Measurements from ENCODE around the gene TRAF7.
"Not testable (repeated sequence)": the region's sequence is repeated elsewhere in the genome, so short reads cannot be mapped to it uniquely, and the experiment has no call there.

Gene TRAF7

GRCh38 chr16:2155091-2155950 is at the start of gene TRAF7:
Gene TRAF7, plus strand, starts transcription at chr16:2155782. Its CDS starts 8,139 bp downstream, at chr16:2163921.
- DNase-seq: peak; percentile 99

- DNase-seq: not testable (repeated sequence)
These were observed 49.4 kb upstream of the TRAF7 start for GRCh38 chr16:2106211-2106610.

- DNase-seq: not testable (repeated sequence)
These were observed 48.3 kb upstream of the TRAF7 start for GRCh38 chr16:2107121-2107790.

GRCh38 chr16:2107791-2108125 is 47.8 kb upstream of the TRAF7 start:
- not testable (repeated sequence) for DNase-seq

GRCh38 chr16:2108446-2109270 is 46.9 kb upstream of the TRAF7 start:
- not testable (repeated sequence) for DNase-seq

- DNase-seq: not testable (repeated sequence)
These were observed 46.4 kb upstream of the TRAF7 start for GRCh38 chr16:2109271-2109580.

GRCh38 chr16:2109872-2110271 is 45.7 kb upstream of the TRAF7 start:
- DNase-seq: not testable (repeated sequence)

DNA sequence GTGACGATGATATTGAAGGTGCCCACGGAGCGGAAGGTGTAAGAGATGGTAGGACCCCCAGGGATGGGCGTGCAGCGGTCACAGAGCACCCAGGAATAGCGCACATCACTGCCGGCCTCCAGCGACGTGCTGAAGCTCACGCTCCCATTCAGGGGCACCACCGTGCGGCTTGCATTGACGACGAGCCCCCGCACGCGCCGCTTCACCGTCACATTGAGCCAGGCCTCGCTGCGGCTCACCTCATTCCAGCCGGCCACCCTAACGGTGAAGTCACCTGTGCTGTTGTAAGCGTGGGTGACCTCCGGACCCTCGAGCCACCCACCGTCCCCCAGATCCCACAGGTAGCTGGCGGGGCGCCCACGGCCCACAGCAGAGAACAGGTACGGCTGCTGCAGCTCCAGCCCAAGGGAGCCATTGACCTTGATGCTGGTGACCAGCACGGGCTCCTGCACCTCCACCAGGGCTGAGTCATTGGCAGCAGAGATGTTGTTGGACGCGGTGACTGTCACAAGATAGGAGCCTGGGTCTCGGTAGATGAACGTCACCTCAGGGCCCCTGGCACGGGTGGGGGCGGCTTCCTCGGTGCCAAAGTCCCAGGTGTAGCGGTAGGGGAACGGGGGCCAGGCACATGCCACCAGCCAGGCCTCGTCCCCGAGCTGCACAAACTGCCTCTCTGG is 45.1 kb upstream of the TRAF7 start:
- DNase-seq: not testable (repeated sequence)

DNA sequence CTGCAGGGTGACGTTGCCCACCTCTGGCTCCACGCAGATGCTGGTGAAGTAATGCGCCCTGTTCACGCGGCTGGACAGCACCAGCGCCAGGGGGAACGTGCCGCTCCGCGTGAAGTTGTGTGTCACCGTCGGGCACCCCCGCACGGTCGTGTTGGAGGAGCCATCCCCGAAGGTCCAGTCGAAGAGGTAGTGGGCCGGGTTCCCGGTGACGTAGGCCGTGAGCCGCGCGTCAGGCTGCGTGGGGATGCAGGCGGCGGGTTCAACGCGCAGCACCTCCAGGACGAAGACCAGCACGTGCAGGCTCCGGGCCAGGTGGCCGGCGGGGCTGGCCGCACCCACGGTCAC is 44.6 kb upstream of the TRAF7 start:
- DNase-seq: not testable (repeated sequence)

DNA sequence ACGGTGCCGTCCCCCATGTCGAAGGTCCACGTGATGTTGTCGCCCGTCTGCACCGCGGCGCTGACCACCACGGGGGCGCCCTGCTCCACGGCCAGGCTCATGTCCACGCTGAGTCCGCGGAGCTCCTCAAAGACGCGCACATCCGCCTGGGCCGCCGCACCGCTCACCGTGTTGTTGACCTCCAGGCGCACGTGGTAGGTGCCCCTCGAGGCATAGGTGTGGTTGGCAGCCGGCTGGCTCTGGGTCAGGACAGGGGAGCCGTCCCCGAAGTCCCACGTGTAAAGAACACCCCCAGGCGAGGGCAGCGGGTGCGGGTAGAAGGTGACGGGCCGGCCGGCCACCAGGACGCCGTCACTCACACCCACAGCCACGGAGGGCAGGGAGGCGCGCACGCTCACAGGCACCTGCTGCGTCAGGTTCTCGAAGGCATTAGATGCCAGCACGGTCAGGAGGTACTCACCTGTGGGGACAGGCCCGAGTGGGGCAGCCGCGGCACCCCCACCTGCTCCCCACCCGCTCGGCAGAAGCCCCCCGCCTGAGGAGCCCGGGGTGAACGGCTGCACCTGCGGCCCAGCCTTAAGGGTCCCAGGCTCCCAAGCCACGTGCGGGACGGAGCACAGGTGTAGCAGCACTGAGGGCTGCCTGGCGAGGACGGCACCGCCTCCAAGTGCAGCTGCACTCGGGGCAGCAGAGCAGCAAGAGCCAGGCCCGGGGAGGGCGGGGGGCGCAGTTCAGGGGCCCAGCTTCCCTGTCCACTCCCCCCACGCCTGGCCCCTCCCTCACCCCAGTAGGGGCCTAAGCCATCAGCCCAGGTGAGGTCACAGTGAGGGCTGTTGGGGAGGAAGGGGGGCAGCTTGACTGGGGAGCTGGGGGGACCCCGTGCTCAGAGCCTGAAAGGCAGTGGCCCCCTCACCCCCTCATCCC is 43.9 kb upstream of the TRAF7 start:
- not testable (repeated sequence) for DNase-seq

DNA sequence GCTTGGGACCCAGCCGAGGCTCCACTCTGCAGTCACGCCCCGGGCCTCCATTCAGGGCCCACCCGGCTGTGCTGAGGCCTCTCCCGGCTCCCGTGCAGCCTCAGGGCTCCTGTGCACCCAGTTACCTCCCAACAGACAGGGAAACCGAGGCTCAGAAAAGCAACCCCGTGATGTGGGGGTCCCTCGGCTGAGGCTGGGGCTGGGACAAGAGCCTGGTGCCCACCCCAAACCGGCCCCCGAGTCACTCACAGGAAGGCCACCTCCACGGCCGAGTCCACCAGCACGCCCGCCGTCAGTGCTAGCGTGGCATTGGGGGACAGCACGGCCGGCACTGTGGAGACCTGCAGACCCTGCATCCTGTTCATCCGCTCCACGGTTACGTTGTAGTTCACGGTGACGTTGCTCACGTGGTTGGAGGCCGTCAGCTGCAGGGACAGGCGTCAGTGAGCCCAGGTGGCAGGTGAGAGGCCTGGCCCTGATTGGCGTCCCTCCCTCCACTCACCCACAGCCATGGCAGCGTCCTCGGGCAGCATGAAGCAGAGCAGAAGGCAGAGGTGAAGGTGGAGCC is 43.0 kb upstream of the TRAF7 start:
- DNase-seq: not testable (repeated sequence)

- DNase-seq: not testable (repeated sequence)
These were observed 41.4 kb upstream of the TRAF7 start for GRCh38 chr16:2114225-2114624.

DNA sequence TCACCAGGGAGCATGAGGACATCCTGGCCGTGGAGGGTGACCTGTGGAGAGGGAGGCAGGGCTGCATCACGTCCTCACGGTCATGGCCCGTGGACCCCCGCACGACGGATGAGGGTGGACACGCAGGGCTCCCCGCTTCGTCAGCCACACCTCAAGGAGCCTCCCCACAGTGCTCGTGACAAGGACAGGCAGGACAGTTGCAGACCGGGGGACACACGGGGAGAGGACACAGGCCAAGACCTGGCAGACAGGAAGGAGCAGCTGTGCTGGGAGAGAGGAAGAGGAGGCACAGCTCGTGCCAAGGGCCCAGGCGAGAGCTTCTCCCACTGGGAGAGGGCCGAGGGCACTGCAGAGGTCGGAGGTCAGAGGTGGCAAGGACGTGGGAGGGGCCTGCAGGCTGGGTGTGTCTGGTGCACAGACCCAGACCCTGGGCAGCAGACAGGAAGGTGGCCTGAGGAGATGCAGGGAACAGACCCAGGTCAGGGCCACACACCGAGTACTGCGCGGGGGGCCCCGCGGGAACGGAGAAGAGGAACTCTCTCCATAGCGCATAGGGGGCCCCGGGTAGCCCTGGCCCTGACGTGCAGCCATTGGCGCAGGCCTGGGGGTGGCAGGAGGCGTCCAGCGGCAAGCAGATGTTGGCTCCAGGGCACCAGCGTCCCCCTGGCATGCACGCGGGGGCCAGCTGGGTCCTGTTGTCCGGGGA is 40.5 kb upstream of the TRAF7 start:
- DNase-seq: not testable (repeated sequence)

GRCh38 chr16:2115591-2115973 is 40.0 kb upstream of the TRAF7 start:
- no peak for DNase-seq

DNA sequence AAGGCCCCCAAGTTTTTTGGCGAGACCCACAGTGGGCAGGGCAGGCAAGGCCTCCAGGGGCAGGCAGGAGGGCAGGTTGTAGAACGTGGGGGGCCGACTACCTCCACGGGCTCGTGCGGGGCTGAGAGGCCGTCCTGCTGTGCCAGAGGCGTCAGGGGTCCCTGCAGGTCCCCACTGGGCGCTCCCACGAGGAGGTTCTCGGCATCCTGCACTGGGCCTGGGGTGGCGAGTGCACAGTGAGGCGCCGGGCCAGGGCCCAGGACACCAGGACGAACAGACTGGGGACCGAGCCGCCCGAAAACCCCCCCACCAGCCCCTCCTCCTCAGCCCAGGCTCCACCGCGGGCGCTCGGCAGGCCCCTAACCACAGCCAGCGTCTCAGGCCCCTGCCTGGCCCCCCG is 39.2 kb upstream of the TRAF7 start:
- DNase-seq: not testable (repeated sequence)

GRCh38 chr16:2117341-2117740 is 38.2 kb upstream of the TRAF7 start:
- not testable (repeated sequence) for DNase-seq

- not testable (repeated sequence) for DNase-seq
These were observed 37.4 kb upstream of the TRAF7 start for GRCh38 chr16:2117960-2118722.

DNA sequence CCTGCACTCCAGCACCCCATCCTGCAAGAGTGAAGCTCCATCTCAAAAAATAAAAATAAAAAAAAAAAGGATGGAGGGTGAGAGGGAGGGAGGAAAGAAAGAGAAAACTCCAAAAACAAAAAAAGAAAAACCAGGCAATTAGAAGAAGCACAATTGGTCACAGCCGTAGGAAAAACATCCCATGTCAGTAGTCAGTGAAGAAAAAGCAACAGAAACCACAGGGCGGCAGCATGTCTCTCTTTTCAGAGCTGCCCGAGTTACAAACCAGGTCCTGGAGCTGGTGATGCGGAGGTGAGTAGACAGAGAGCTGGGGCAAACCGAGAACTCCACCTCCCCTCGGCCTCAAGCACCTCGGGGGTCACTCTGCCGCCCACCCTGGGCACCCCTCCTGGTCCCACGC is 34.3 kb upstream of the TRAF7 start:
- DNase-seq: peak; percentile 34

DNA sequence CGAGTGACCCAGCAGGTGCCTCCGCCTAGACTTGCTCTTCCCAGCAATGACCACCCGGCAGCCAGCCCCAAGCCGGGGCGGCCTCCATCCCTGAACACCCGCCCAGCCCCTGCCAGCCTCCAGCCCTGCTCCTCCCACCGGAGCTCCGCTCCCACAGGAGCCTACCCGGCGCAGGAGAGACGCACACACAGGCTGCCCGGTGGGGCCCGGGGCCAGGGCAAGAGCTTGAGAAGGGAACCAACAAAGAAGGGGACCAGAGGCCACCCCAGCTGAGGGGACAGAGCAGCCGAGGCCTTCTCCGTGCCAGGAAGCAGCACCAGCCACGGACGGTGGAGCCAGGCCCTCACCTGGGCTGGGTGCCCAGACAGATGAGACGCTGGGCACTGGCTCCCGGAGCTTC is 33.7 kb upstream of the TRAF7 start:
- DNase-seq: no peak

DNA sequence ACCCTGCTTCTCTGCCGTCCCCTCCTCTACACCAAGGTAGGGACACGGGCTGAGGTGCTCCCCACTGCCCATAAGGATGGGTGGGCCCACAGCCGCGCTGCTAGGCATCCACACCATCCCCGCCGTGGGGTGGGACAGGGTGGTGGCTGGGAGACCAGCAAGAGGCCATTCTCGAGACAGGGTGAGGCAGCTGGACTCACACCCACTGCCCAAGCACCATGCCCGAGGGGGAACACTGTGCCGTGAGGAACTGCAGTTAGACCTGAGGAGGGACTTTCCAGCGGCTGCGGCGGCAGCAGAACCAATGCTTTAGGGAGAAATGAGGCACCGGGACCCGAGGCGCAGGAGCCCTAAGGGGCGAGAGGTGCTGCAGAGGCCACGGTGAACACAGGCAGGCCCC is 33.2 kb upstream of the TRAF7 start:
- no peak for DNase-seq
